CD4-positive, alpha-beta memory T cell (primary cell): ENCODE results near the gene UCN3. TPM values are rescaled to one million over a fixed set of nuclear protein-coding genes. Genes with fewer than 3 reads are reported as not detected.

Source experiments
- CTCF ChIA-PET: fragments of 350-600 bp; sonication (Branson Sonifier 250); formaldehyde crosslinking; loops from one replicate; lab custom pipeline; 2021; ENCODE audit warnings: inconsistent platforms; ENCODE audit not compliant: partially characterized antibody; lab: Charles Lee
- POLR2A ChIA-PET: fragments of 350-600 bp; sonication (Branson Sonifier 250); formaldehyde crosslinking; loops from one replicate; lab custom pipeline; 2021; ENCODE audit not compliant: partially characterized antibody; lab: Charles Lee
- DNase-seq, 5 donors: peaks; one replicate each; pipeline versions ENCODE4 v3.0.0 to v3.0.0-alpha.2; 2020 to 2022; ENCODE audit warnings: mixed read lengths in 1 of 5
- H3K27ac ChIP-seq: one replicate; pipeline ENCODE4 v1.7.0; 2013; ENCODE audit warnings: low read depth, low read length
- H3K27me3 ChIP-seq: 2 replicates; pipeline ENCODE4 v1.7.0; 2013; ENCODE audit warnings: mild to moderate bottlenecking, low read length, moderate library complexity; ENCODE audit not compliant: insufficient read depth
- H3K36me3 ChIP-seq: 2 replicates; pipeline ENCODE4 v1.7.0; 2013; ENCODE audit warnings: mild to moderate bottlenecking, low read length, moderate library complexity; ENCODE audit not compliant: insufficient read depth
- H3K4me1 ChIP-seq: 2 replicates; pipeline ENCODE4 v1.7.0; 2013; ENCODE audit warnings: mild to moderate bottlenecking, low read length, moderate library complexity; ENCODE audit not compliant: insufficient read depth
- H3K4me3 ChIP-seq, 2 donors: one replicate each; pipeline ENCODE4 v1.7.0; 2013; ENCODE audit warnings: low read length in 2 of 2, mild to moderate bottlenecking in 1 of 2
- H3K9me3 ChIP-seq, 2 donors: one replicate each; pipeline ENCODE4 v1.7.0; 2013; ENCODE audit warnings: low read length in 2 of 2, control low read depth in 1 of 2; ENCODE audit not compliant: control insufficient read depth in 1 of 2
- H3K27ac Mint-ChIP-seq, 7 donors: one replicate each; pipeline ENCODE4 v1.8.0; 2020 to 2021; ENCODE audit warnings: mixed read lengths in 7 of 7, mild to moderate bottlenecking in 6 of 7, inconsistent platforms in 3 of 7, moderate library complexity in 3 of 7
- H3K27me3 Mint-ChIP-seq, 2 donors: one replicate each; pipeline ENCODE4 v1.8.0; 2020 to 2021; ENCODE audit warnings: mixed read lengths in 2 of 2
- H3K36me3 Mint-ChIP-seq, 2 donors: one replicate each; pipeline ENCODE4 v1.8.0; 2020 to 2021; ENCODE audit warnings: mixed read lengths in 2 of 2, inconsistent platforms in 1 of 2, mild to moderate bottlenecking in 1 of 2
- H3K4me1 Mint-ChIP-seq, 4 donors: one replicate each; pipeline ENCODE4 v1.8.0; 2020 to 2021; ENCODE audit warnings: mixed read lengths in 4 of 4, mild to moderate bottlenecking in 1 of 4
- H3K4me3 Mint-ChIP-seq, 8 donors: one replicate each; pipeline ENCODE4 v1.8.0; 2020 to 2021; ENCODE audit warnings: mixed read lengths in 8 of 8, mild to moderate bottlenecking in 7 of 8, moderate library complexity in 6 of 8, inconsistent platforms in 3 of 8
- H3K9me3 Mint-ChIP-seq, 8 donors: one replicate each; pipeline ENCODE4 v1.8.0; 2020 to 2021; ENCODE audit warnings: mixed read lengths in 8 of 8, mild to moderate bottlenecking in 5 of 8, inconsistent platforms in 3 of 8, moderate library complexity in 1 of 8
- intact Hi-C: fragments of 100-400 bp; cut with micrococcal nuclease; formaldehyde crosslinking; loops from one replicate; pipeline ENCODE4 v1.15.1; 2023
- polyA plus RNA-seq, 2 donors: library from polyadenylated mRNA; unstranded; fragments of 300-500 nt; fragmentation: Illumina TruSeq; gene quantifications; one replicate each; pipeline ENCODE4 v1.2.3, GENCODE V29; 2021
- total RNA-seq, 2 experiments: library from RNA; stranded (reverse); gene quantifications; one replicate each; pipeline ENCODE4 v1.2.3, GENCODE V29; 2021

The UCN3 gene
- total and polyA plus RNA-seq, 4 experiments from 2014 or later = not detected

DNA sequence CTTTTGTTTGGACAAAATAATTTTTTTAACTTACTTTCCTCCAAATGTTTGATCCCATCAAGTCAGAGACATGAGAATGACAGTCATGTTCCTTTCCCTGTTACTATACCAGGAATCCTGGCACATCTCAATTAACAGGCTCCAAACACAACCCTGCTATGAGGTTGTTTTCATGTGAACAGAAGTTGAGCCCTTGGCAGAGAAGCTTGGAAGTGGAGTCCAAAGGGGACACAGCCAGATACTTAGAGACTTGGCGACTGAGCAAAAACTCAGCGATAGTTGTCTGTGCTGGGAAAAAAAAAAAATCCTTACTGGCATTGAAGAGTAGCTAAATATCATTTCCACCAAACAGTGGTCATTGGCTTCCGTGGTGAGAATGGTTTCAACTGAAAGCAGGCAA lies 27.0 kb downstream of the UCN3 start:
- Mint-ChIP-seq H3K4me1 (no peaks in the 10 kb centered on the region), H3K4me3 (no peak overlapping the region), H3K27me3 (peaks cover 8 to 9% of the 10 kb centered on the region in 2 donors), H3K27ac (no peak overlapping the region), H3K36me3 (peaks cover 3 to 6% of the 10 kb centered on the region in 2 donors), H3K9me3 (peaks cover 4 to 50% (median 35%) of the 10 kb centered on the region in 8 donors)
- ChIA-PET CTCF (no interaction called here), POLR2A (no interaction called here)
- no peaks in the 10 kb centered on the region for H3K9me3 ChIP-seq
- intact Hi-C loops = no loop called here
- no peak overlapping the region for H3K4me3 ChIP-seq
- H3K27ac ChIP-seq = no peak overlapping the region
- H3K36me3 ChIP-seq = no peaks in the 10 kb centered on the region
- no peak for DNase-seq
- H3K27me3 ChIP-seq = no peaks in the 10 kb centered on the region
- no peaks in the 10 kb centered on the region for H3K4me1 ChIP-seq

DNA sequence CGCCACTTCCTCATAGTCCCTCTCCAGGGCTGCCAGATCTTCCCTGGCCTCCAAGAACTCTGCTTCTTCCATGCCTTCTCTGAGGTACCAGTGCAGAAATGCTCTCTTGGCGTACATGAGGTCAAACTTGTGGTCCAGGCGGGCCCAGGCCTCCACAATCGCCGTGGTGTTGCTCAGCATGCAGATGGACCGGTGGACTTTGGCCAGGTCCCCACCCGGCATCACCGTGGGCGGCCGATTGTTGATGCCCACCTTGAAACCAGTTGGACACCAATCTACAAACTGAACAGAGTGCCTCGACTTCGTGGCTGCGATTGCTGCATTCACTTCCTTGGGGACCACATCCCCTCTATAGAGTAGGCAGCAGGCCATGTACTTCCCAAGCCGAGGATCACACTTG lies 28.8 kb downstream of the UCN3 start:
- H3K4me1 ChIP-seq = no peaks in the 10 kb centered on the region
- no peak overlapping the region for H3K4me3 Mint-ChIP-seq
- H3K27me3 ChIP-seq = peaks cover 8% of the 10 kb centered on the region
- peaks cover 4 to 44% (median 31%) of the 10 kb centered on the region in 8 donors for H3K9me3 Mint-ChIP-seq
- H3K9me3 ChIP-seq = no peaks in the 10 kb centered on the region
- no peaks in the 10 kb centered on the region for H3K36me3 ChIP-seq
- peaks cover 7 to 16% of the 10 kb centered on the region in 2 donors for H3K27me3 Mint-ChIP-seq
- no peak for DNase-seq
- CTCF ChIA-PET = no interaction called here
- H3K36me3 Mint-ChIP-seq = peaks cover 3 to 6% of the 10 kb centered on the region in 2 donors
- intact Hi-C loops = no loop called here
- H3K27ac ChIP-seq = no peak overlapping the region
- H3K4me3 ChIP-seq = no peak overlapping the region
- H3K4me1 Mint-ChIP-seq = no peaks in the 10 kb centered on the region
- H3K27ac Mint-ChIP-seq = no peak overlapping the region
- POLR2A ChIA-PET = no interaction called here

DNA sequence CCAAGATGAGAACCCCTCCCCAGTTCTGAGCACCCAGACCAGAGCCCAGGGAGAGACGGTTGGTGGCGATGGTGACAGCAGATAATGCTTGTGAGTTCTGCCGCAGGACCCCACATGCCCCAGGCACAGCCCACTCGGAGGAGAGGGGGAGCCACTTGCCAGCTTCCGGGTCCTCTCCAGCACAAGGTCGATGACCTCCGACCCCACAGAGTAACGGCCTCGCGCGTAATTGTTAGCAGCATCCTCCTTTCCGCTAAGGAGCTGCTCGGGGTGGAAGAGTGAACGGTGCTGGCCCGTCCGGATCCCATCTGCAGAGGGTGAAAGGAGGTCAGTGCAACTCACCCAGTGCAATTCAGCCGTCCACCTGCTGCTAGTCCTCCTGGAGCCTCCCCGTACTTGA lies 30.4 kb downstream of the UCN3 start:
- peaks cover 8% of the 10 kb centered on the region for H3K27me3 ChIP-seq
- peaks cover 8 to 16% of the 10 kb centered on the region in 2 donors for H3K27me3 Mint-ChIP-seq
- no peak for DNase-seq
- H3K36me3 Mint-ChIP-seq = peaks cover 3 to 6% of the 10 kb centered on the region in 2 donors
- H3K9me3 ChIP-seq = no peaks in the 10 kb centered on the region
- H3K27ac ChIP-seq = no peak overlapping the region
- ChIA-PET POLR2A (no interaction called here), CTCF (interaction anchor here (0.5 to 0.6 kb wide), 2 partner anchors 16 to 1826 kb away, joined by 3 to 4 read pairs; no protein-coding TSS in a partner anchor)
- no peaks in the 10 kb centered on the region for H3K4me1 Mint-ChIP-seq
- H3K4me1 ChIP-seq = no peaks in the 10 kb centered on the region
- intact Hi-C loops = no loop called here
- H3K4me3 Mint-ChIP-seq = no peak overlapping the region
- H3K9me3 Mint-ChIP-seq = peaks cover 0 to 29% (median 20%) of the 10 kb centered on the region in 8 donors
- H3K36me3 ChIP-seq = no peaks in the 10 kb centered on the region
- H3K4me3 ChIP-seq = no peak overlapping the region
- H3K27ac Mint-ChIP-seq = no peak overlapping the region

DNA sequence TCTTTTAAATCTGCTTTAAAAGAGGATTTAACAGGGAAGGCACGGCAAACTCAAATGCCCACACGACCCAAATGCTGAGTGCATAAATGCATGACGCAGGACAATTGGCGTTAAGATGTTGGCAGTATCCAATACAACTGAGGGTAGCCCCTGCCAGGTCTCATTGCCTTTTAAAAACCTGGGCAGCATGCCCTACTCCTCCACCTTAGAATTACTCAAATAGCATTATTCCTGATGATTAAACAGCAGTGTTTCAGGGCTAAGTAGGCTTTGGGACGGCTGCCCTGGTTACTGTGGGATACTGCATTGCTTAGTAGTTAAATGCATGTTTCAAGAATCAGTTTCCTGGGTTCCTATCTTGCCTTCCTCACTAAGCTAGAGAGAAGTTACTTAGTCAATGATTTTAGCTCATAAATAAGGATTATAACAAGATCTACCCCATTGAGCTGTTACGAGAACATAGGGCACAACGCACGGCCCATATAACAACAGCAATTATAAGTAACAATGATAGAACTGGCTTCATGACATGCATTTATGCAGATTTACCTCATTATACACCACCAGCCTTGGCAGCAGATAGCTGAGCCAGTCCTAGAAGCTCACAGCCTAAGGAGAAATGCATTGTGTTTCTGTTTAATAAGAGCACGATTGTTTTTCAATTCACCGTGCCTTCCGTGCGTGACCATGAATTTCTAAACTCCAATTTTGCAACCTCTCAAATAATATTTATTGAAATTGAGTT lies 32.0 kb downstream of the UCN3 start:
- peaks cover 0 to 13% (median 6%) of the 10 kb centered on the region in 8 donors for H3K9me3 Mint-ChIP-seq
- no peak overlapping the region for H3K27ac Mint-ChIP-seq
- Histone ChIP-seq H3K4me1 (no peaks in the 10 kb centered on the region), H3K27ac (no peak overlapping the region), H3K4me3 (no peak overlapping the region), H3K27me3 (peaks cover 8% of the 10 kb centered on the region), H3K36me3 (no peaks in the 10 kb centered on the region), H3K9me3 (no peaks in the 10 kb centered on the region)
- CTCF ChIA-PET = interaction anchor here (0.7 to 2.7 kb wide), 3 partner anchors 13 to 582 kb away, joined by 3 to 8 read pairs (median 4); no protein-coding TSS in a partner anchor
- peaks cover 8 to 16% of the 10 kb centered on the region in 2 donors for H3K27me3 Mint-ChIP-seq
- intact Hi-C loops = no loop called here
- H3K36me3 Mint-ChIP-seq = peaks cover 0 to 3% of the 10 kb centered on the region in 2 donors
- H3K4me1 Mint-ChIP-seq = no peaks in the 10 kb centered on the region
- DNase-seq = no peak
- POLR2A ChIA-PET = no interaction called here
- H3K4me3 Mint-ChIP-seq = no peak overlapping the region

DNA sequence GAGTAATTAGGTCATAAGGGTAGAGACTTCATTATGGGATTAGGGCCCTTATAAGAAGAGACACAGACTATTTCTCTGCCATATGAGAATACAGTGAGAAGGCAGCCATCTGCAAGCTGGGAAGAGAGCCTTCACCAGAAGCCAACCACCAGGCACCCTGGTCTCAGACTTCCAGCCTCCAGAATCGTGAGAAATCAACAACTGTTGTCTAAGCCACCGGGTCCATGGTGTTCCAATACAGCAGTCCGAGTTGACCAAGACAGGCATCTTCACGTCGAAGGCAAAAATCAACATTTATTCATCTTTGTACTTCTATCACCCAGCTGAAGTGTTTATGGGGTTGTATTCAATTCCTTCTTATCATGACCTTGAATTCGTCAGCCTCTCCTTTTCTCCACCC lies 34.6 kb downstream of the UCN3 start:
- H3K27ac Mint-ChIP-seq = no peak overlapping the region
- intact Hi-C loops = no loop called here
- no peaks in the 10 kb centered on the region for H3K36me3 ChIP-seq
- H3K4me3 Mint-ChIP-seq = no peak overlapping the region
- POLR2A ChIA-PET = no interaction called here
- no peaks in the 10 kb centered on the region for H3K4me1 ChIP-seq
- no peak overlapping the region for H3K4me3 ChIP-seq
- no peaks in the 10 kb centered on the region for H3K9me3 Mint-ChIP-seq
- H3K36me3 Mint-ChIP-seq = no peaks in the 10 kb centered on the region
- CTCF ChIA-PET = no interaction called here
- no peaks in the 10 kb centered on the region for H3K9me3 ChIP-seq
- H3K27ac ChIP-seq = no peak overlapping the region
- peaks cover 8% of the 10 kb centered on the region for H3K27me3 ChIP-seq
- no peak for DNase-seq
- peaks cover 8 to 9% of the 10 kb centered on the region in 2 donors for H3K27me3 Mint-ChIP-seq
- peaks cover 0 to 1% (median 0%) of the 10 kb centered on the region in 4 donors for H3K4me1 Mint-ChIP-seq

DNA sequence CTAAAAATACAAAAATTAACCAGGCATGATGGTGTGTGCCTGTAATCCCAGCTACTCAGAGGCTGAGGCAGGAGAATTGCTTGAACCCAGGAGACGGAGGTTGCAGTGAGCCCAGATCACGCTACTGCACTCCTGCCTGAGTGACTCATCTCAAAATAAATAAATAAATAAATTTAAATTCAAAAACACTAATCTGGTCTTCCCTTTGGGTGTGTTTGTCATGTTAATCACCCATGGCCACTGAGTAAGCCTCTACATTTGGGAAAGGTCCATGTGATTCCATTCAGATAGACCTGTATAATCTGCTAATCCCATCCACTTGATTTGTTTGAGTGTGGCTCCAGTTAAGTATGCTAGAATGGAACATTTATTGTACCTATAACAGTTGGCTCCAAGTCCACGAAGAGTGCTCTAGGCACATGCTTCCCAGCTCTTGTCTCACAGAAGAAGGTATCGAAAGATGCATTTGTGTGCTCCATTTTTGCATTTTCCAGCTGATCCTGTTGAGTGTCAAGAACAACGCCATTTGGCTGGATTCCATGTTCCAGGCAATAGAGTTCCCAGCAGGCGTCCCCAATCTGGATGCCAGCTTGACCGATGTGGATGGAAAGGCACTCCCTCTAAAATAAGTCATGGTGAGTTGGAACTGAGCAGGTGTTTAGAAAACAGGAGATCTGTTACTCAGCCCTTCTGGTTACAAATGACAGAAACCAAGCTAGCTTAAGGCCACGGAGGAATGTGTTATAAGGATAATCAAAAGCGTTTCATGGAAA lies 35.9 kb downstream of the UCN3 start:
- no peak overlapping the region for H3K4me3 Mint-ChIP-seq
- Histone ChIP-seq H3K9me3 (no peaks in the 10 kb centered on the region), H3K36me3 (no peaks in the 10 kb centered on the region), H3K27me3 (peaks cover 8% of the 10 kb centered on the region), H3K4me3 (no peak overlapping the region), H3K27ac (no peak overlapping the region), H3K4me1 (no peaks in the 10 kb centered on the region)
- H3K9me3 Mint-ChIP-seq = no peaks in the 10 kb centered on the region
- peaks cover 8 to 9% of the 10 kb centered on the region in 2 donors for H3K27me3 Mint-ChIP-seq
- intact Hi-C loops = no loop called here
- no peaks in the 10 kb centered on the region for H3K36me3 Mint-ChIP-seq
- no peak overlapping the region for H3K27ac Mint-ChIP-seq
- CTCF ChIA-PET = no interaction called here
- POLR2A ChIA-PET = no interaction called here
- no peak for DNase-seq
- peaks cover 0 to 2% (median 0%) of the 10 kb centered on the region in 4 donors for H3K4me1 Mint-ChIP-seq

DNA sequence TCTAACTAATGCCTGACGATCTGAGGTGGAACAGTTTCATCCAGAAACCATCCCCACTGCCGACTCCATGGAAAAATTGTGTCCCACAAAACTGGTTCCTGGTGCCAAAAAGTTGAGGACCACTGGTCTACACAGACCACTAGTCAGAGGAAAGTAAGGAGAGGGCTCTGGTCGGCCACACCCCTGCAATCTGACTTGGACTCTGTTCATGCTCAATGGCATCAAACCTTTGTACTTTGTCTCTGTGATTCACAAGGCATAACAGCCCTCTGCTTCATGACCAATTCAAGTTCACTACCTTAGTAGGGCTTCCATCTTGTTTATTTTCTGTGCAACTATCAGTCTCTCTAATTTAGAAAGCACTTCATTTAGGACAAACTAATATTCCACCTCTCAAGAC lies 38.0 kb downstream of the UCN3 start:
- H3K27me3 Mint-ChIP-seq = peaks cover under 1 to 5% of the 10 kb centered on the region in 2 donors
- Histone ChIP-seq H3K27me3 (peaks cover under 1% of the 10 kb centered on the region), H3K4me1 (no peaks in the 10 kb centered on the region), H3K36me3 (no peaks in the 10 kb centered on the region), H3K27ac (no peak overlapping the region), H3K9me3 (no peaks in the 10 kb centered on the region), H3K4me3 (no peak overlapping the region)
- no peak for DNase-seq
- H3K4me1 Mint-ChIP-seq = peaks cover 0 to 2% (median 0%) of the 10 kb centered on the region in 4 donors
- no peak overlapping the region for H3K4me3 Mint-ChIP-seq
- H3K36me3 Mint-ChIP-seq = no peaks in the 10 kb centered on the region
- H3K27ac Mint-ChIP-seq = no peak overlapping the region
- CTCF ChIA-PET = interaction anchor here (1.3 kb wide), 1 partner anchor 20 kb away, joined by 3 read pairs; no protein-coding TSS in a partner anchor
- no peaks in the 10 kb centered on the region for H3K9me3 Mint-ChIP-seq
- intact Hi-C loops = no loop called here
- POLR2A ChIA-PET = no interaction called here
